H1 (cell line): ENCODE data around the gene TCF25. TPM values are rescaled to one million over a fixed set of nuclear protein-coding genes. Genes with fewer than 3 reads are reported as not detected.

Source experiments
- SP4 ChIP-seq: IDR thresholded peaks from 2 replicates; pipeline ENCODE4 v1.6.1; 2012; ENCODE audit warnings: low read length, inconsistent platforms
- polyA plus RNA-seq, 7 experiments: library from polyadenylated mRNA; depleted of rRNA in 3 of 7; stranded (reverse) in 5 of 7; unstranded in 2 of 7; fragments of >200 nt in 5 of 7; fragments of 200-250 nt in 2 of 7; gene quantifications; 1 replicate in 5 of 7; 2 replicates in 1 of 7; 4 replicates in 1 of 7; pipeline versions ENCODE4 v1.2.1 to v1.2.3, GENCODE V29; 2011 to 2013; ENCODE audit warnings: missing spikeins in 2 of 7, mixed read lengths in 2 of 7
- total RNA-seq: library from RNA; stranded (reverse); fragmentation: NEBNext Ultra II Directional; extraction: Animal tissue kit (Norgen Biotek cat#: 25700); gene quantifications from 2 replicates; pipeline ENCODE4 v1.2.1, GENCODE V29; 2021

Gene TCF25
- total and polyA plus RNA-seq, 2 of the 8 experiments (the other 6 are each of a cell fraction or from before 2014, with no cell fraction given): 78.1 to 102 TPM

DNA sequence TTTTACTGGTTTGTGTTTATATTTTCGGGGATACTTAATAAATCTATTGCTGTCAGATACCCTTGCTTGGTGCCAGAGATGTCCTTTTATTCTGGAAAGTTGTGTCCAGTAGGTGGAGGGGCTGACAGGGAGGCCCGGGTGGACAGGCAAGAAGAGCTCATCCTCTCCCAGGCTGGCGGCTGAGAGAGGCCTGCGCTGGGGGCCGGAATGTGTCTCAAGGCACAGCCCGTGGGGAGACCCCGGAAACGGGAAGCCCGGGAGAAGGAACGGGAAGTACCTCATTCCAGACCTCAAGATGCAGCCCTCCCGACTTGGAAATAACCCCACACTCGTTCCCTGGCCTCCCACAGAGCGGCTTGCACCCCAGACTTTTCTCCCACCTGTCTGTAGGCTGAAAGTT, 62.6 kb downstream of the TCF25 start (continued):
- no peak for TF ChIP-seq SP4
- TF ChIP-seq, all 59 proteins: peak for 0
